ENCODE results near the gene TMEM179.

GRCh38 chr14:104551851-104552737 lies 52.5 kb downstream of the TMEM179 start:
- TF ChIP-seq POLR2AphosphoS5 (IDR thresholded peaks at IDR 0.05; ENCODE audit: borderline replicate concordance, low read depth, low read length) (no peak), EZH2 (IDR thresholded peaks at IDR 0.05) (no peak)
